Chondrocyte (in vitro differentiated cells): ENCODE measurements around the gene PWWP2B. TPM values are rescaled to one million over a fixed set of nuclear protein-coding genes. Genes with fewer than 3 reads are reported as not detected.

Experiments
- DNase-seq: peaks from one replicate; pipeline ENCODE4 v3.0.0; 2021; ENCODE audit warnings: mixed read lengths, low spot score
- H3K27ac Mint-ChIP-seq: one replicate; pipeline ENCODE4 v1.8.0; 2021; ENCODE audit warnings: mild to moderate bottlenecking, moderate library complexity, mixed read lengths; ENCODE audit not compliant: unreplicated experiment
- H3K27me3 Mint-ChIP-seq: 2 replicates; pipeline ENCODE4 v1.8.0; 2021; ENCODE audit warnings: low read depth, mixed read lengths
- H3K36me3 Mint-ChIP-seq: 2 replicates; pipeline ENCODE4 v1.8.0; 2021; ENCODE audit warnings: low read depth, mixed read lengths
- H3K4me1 Mint-ChIP-seq: 2 replicates; pipeline ENCODE4 v1.8.0; 2021; ENCODE audit warnings: low read depth, mild to moderate bottlenecking, mixed read lengths
- H3K4me3 Mint-ChIP-seq: one replicate; pipeline ENCODE4 v1.8.0; 2021; ENCODE audit warnings: mild to moderate bottlenecking, moderate library complexity, mixed read lengths; ENCODE audit not compliant: unreplicated experiment
- H3K9me3 Mint-ChIP-seq: 2 replicates; pipeline ENCODE4 v1.8.0; 2021; ENCODE audit warnings: low read depth, mixed read lengths
- CTCF ChIP-seq: fragments of 200-600 bp; sonication (generic); IDR thresholded peaks from 2 replicates; pipeline ENCODE4 v1.5.0; 2021; ENCODE audit warnings: antibody characterized with exemption, mild to moderate bottlenecking, moderate library complexity
- total RNA-seq: library from RNA; stranded (reverse); gene quantifications from 3 replicates; pipeline ENCODE4 v1.2.1, GENCODE V29; 2021

PWWP2B gene
- total RNA-seq, 1 donor from 2014 or later: 13.2 TPM

- Mint-ChIP-seq H3K27me3 (no peaks in the 10 kb centered on the region), H3K36me3 (no peaks in the 10 kb centered on the region), H3K4me1 (peaks cover 5% of the 10 kb centered on the region), H3K27ac (peak overlapping the region; percentile 45), H3K9me3 (peaks cover 7% of the 10 kb centered on the region), H3K4me3 (no peak overlapping the region)
- TF ChIP-seq CTCF: no peak
- DNase-seq: peak; percentile 79
These were observed 3.9 kb upstream of the PWWP2B start for GRCh38 chr10:132392811-132393694.

- H3K4me3 Mint-ChIP-seq: no peak overlapping the region
- no peaks in the 10 kb centered on the region for H3K36me3 Mint-ChIP-seq
- H3K27me3 Mint-ChIP-seq: no peaks in the 10 kb centered on the region
- peaks cover 7% of the 10 kb centered on the region for H3K9me3 Mint-ChIP-seq
- TF ChIP-seq CTCF: no peak
- H3K27ac Mint-ChIP-seq: no peak overlapping the region
- H3K4me1 Mint-ChIP-seq: peaks cover 7% of the 10 kb centered on the region
- DNase-seq: no peak
These were observed 3.3 kb upstream of the PWWP2B start for GRCh38 chr10:132393695-132394181.

- TF ChIP-seq CTCF: no peak
- no peak for DNase-seq
- Mint-ChIP-seq H3K4me3 (no peak overlapping the region), H3K36me3 (no peaks in the 10 kb centered on the region), H3K27me3 (no peaks in the 10 kb centered on the region), H3K27ac (no peak overlapping the region), H3K9me3 (peaks cover 7% of the 10 kb centered on the region), H3K4me1 (peaks cover 7% of the 10 kb centered on the region)
These were observed 2.7 kb upstream of the PWWP2B start for GRCh38 chr10:132394201-132394811.

- no peak overlapping the region for H3K27ac Mint-ChIP-seq
- no peaks in the 10 kb centered on the region for H3K27me3 Mint-ChIP-seq
- H3K4me3 Mint-ChIP-seq: no peak overlapping the region
- peaks cover 7% of the 10 kb centered on the region for H3K9me3 Mint-ChIP-seq
- peaks cover 14% of the 10 kb centered on the region for H3K4me1 Mint-ChIP-seq
- no peak for DNase-seq
- TF ChIP-seq CTCF: no peak
- H3K36me3 Mint-ChIP-seq: no peaks in the 10 kb centered on the region
These were observed 1.9 kb upstream of the PWWP2B start for GRCh38 chr10:132394936-132395703.
